HG02938 (cell line): ENCODE results near the gene NTM.

ENCODE experiments used
- ATAC-seq: cut with Tn5 transposase; IDR thresholded peaks from one replicate; pipeline ENCODE4 v1.9.1; 2021; ENCODE audit warnings: mild to moderate bottlenecking, moderate library complexity; ENCODE audit not compliant: unreplicated experiment

Gene NTM

DNA sequence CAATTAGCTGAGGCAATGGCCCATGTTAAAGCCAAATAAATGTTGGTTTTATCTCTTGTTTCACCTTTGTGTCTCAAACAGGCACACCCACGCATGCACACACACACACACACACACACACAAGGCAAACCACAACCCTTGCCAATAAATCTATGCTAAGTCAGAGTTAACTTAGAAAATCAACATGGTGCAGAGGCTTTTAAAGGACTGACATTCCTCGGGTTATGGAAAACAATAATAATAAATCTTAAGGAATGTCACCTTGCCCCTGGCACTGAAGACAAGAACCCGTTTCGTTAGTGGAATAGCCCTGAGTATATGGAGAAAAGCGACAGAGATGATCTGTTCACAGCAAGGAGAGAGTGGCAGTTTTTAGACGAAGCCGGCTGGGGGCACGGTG is 326.3 kb downstream of the NTM start:
- ATAC-seq = no peak

GRCh38 chr11:131703311-131703710 is 332.9 kb downstream of the NTM start:
- ATAC-seq = no peak

DNA sequence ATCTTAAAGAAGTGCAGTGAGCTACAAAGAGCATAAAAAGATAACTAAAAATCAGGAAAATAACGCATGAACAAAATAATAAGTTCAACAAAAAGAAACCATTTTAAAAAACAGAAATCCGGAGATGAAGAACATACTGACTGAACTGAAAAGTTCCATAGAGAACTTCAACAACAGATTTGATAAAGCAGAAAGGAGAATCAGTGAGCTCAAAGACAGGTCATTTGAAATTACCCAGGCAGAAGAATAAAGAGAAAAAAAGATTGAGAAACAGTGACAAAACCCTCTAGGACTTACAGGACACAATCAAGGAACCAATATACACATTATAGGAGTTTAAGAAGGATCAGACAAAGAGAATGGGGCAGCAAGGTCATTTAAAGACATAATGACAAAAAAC is 334.3 kb downstream of the NTM start:
- ATAC-seq = no peak

GRCh38 chr11:131710511-131710910 is 340.1 kb downstream of the NTM start:
- ATAC-seq = no peak

GRCh38 chr11:131712897-131713296 is 342.5 kb downstream of the NTM start:
- no peak for ATAC-seq

GRCh38 chr11:131713529-131714134 is 343.2 kb downstream of the NTM start:
- ATAC-seq = no peak

DNA sequence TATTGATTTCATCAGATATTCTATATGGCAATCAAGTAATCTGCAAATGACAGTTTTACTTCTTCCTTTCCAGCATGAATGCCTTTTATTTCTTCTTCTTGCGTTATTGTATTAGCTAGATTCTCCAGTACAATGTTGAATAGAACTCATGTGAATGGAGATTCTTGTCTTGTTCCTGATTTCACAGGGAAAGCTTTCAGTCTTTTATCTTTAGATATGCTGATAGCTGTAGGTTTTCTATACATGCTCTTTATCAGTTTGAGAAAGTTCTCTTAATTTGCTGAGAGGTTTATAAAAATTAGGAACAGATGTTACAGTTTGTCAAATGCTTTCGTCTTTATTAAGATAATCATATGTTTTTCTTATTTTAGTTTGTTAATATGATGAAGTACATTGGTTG is 347.2 kb downstream of the NTM start:
- ATAC-seq = no peak

DNA sequence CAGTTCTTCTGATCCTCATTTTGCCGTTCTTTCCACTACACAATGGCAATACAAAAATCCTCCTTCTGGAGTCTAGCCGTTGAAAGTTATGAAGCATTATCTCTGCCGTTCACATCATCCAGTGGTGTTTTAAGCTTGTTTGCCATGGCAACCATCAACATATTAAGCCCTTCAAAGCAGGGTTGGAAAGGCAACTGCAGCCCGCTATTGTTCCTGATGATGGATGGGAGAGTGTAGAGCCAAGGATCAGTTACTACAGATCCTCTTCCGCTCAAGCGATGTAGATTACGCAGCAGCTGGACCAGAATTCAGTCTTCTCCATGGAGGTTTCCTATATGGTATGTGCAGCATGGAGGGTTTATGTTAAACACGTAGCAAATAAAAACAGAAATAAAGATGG is 352.7 kb downstream of the NTM start:
- no peak for ATAC-seq

GRCh38 chr11:131724436-131724975 is 354.1 kb downstream of the NTM start:
- no peak for ATAC-seq

DNA sequence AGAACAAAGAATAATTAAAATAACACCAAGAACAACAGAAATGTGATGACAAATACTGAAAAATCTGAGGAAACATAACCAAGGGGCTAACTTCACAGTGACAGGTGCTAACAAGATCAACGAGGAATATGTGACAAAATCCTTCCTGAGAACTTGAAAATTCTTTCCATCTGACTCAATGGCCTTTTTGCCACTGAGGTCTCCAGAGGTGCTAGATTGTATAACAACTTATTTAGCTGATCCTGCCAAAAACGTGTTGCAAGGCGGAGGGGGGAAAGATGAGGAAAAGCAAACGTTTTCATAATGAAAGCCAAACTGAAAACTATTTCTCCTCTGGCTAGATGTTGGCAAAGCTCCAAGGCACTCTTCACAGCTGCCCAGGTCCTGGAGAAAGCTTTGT is 364.5 kb downstream of the NTM start:
- no peak for ATAC-seq

DNA sequence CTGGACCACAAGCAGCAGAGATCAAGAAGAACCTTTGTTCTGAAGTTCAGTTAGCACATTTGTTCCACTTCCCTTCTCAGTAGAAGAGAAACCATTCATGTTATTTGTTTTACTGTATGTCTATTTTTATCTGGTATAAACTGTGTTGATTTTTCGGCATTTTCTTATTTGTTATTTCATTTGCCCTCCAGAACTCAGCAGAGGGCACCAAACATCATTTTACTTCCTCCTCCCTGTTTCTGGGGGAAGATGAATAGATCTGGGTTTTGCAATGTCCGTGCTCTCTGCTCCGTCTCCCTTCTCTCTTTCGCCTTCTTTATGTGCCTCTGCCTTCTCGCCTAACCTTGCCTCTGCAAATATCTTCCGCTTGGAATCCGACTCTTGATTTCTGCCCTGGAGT is 366.9 kb downstream of the NTM start:
- no peak for ATAC-seq

- ATAC-seq = no peak
Observed at GRCh38 chr11:131739243-131739882, 368.9 kb downstream of the NTM start.

DNA sequence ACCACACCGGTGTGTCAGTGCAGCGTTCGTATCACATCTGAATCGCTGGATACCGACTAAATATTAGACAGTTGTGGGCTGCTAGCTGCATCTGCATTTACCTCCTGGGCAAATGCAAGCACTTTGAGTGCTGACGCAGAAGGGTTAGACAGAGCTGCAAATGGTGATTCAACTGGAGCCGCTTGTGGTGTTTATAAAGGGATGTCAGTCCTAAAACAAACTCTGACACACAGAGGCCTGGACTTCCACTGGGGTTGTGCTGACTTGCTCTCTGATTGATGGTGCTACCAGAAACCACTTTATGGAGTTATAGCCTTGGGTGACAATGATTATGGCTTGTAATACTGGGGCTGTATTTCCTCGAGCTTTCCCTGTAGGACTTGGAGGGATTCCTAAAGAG is 374.4 kb downstream of the NTM start:
- no peak for ATAC-seq

- no peak for ATAC-seq
Observed at GRCh38 chr11:131745405-131745804, 375.0 kb downstream of the NTM start.

- no peak for ATAC-seq
Observed at GRCh38 chr11:131746201-131746600, 375.8 kb downstream of the NTM start.

DNA sequence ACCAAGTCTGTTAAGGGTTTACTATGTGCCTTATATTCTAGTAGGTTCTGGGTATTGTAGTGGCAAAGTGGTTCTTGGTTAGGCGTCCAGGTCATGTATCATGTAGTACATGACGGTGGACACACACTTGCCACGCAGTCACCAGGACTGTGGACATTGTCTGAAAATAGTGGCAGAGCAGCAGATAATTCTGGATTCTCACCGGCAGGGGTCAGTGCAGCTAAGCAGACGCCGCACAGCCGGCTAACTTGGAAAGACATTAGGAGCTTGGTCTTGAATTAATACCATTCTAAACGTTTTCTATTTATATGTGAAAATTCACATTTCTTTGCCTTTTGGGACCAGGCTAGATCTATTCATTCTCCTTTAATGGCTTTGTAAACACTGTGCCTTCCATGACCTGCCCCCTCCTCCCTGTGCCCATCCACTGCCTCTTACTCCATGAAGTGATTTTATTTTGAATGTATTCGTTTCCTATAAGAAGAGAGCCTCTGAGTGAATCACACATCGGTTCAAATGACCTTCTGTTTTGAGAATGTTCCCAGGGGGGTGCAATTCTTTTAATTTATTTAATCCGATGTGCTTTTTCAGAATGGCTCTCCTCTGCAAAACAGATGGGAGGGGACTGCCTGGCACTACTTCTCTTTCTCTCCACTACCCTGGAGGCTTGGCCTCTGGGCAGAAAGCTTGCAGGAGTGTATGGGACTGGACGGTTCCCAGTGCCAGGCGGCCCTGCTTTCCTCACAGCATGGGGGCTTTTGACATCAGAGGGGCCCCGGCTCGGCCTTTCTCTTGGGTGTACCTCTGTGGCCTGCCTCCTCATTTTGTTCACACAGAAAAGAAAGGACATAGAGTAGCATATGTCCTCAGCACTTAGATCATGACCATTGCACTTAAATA is 378.0 kb downstream of the NTM start:
- peak; percentile 91 for ATAC-seq

GRCh38 chr11:131749101-131749500 is 378.7 kb downstream of the NTM start:
- ATAC-seq = no peak

DNA sequence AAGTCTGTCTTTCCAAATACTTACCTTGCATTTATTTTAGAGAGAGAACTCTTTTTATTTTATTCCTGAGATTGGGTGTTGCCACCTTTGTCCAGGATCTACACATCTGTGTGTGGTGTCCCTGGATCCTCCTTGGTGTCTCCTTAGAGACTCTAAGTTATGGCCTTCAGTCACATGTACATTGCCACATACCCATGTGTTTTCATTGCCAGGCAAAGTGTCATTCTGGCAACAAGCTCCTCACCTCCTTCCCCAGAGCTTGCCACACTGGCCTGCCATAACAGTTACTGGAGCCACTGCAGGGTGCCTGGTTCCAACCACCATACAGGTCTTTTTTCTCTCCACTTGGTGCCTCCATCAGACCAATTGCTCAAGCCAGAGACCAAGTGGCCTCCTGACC is 379.7 kb downstream of the NTM start:
- no peak for ATAC-seq

- no peak for ATAC-seq
Observed at GRCh38 chr11:131750692-131751091, 380.3 kb downstream of the NTM start.

GRCh38 chr11:131754671-131755070 is 384.3 kb downstream of the NTM start:
- ATAC-seq = no peak

DNA sequence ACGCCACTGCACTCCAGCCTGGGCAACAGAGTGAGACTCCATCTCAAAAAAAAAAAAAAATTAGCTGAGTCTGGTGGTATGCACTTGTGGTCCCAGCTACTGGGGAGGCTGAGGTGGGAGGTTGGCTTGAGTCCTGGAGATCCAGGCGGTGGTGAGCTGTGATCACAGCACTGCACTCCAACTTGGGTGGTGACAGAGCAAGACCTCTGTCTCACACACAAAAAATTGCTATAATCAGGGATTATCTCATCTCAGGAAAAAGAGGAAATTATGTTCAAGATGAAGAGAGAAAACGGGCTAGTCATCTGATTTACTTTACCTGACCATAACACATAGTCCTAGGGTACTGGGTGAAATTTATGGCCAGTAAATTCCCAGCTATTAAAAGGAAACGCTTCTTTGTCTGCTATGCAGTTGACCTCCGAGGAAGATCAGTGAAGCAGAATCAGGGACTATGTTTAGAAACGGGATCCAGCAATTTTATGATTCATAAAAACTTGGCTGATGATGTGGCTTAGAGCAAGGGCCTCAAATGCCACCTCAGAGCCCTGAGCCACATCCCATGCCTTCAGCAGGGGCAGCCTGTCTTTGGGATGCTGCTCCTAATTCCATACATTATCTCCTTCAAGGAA is 386.2 kb downstream of the NTM start:
- no peak for ATAC-seq
